ENCODE data around the gene AASDH.

GRCh38 chr4:56305390-56305789 is 81.9 kb downstream of the AASDH start:
- TF ChIP-seq CTCF (IDR thresholded peaks at IDR 0.05; ENCODE audit: insufficient read depth, low read length, poor library complexity, severe bottlenecking) (no peak), EZH2phosphoT487 (conservative IDR thresholded peaks at IDR 0.05; ENCODE audit: low read length) (no peak)
